Stimulated activated CD8-positive, alpha-beta memory T cell treated with anti-CD3 and anti-CD28 coated beads, Interleukin-7, amount 100 ng/mL, for 4 hours (primary cell): ENCODE measurements around the gene MRPL50.
"Not testable (repeated sequence)": the region's sequence is repeated elsewhere in the genome, so short reads cannot be mapped to it uniquely, and the experiment has no call there.

Source experiments
- DNase-seq, 2 donors: peaks; one replicate each; pipeline ENCODE4 v3.0.0-alpha.2; 2020; ENCODE audit warnings: low read depth in 2 of 2

MRPL50 gene

GRCh38 chr9:101417977-101418376, 19.6 kb upstream of the MRPL50 start:
- DNase-seq, result no peak

DNA sequence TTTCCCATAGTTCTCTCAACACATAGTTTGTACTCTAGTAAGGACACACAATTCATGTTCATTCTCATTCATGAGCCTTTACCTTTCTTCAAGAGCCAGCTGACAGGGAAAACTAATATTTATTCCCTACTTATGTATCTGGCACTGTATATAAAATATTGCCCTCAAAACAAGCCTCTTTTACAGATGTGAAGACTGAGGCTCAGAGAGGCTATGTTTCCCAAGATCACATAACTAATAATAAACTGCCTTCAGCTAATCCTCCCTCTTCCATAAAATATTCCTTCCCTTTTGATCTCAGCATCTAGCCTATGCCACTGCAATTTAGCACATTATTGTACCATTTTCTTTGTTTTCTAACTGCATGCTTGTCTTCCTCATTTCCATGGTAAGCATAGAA, 19.0 kb upstream of the MRPL50 start:
- no peak for DNase-seq

GRCh38 chr9:101415578-101415977, 17.2 kb upstream of the MRPL50 start:
- no peak for DNase-seq

DNA sequence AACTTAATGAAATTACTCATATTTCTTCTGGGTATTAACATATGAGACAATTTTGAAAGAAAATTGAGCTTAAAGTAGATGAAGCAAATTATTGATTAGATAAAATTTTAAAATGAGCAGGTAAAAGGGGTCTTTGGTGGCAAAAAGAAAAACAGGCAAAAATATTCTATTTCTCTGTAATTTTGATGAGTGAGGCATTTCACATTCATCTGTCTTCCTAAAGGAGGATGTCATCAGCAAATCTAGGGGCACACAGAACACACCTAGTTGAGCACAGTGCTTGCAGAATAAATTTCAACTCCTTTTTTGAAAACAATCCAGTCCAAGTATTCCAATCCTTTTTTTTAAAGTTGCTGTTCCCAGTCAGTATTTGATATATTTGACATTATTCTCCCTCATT, 16.4 kb upstream of the MRPL50 start:
- DNase-seq, result no peak

DNA sequence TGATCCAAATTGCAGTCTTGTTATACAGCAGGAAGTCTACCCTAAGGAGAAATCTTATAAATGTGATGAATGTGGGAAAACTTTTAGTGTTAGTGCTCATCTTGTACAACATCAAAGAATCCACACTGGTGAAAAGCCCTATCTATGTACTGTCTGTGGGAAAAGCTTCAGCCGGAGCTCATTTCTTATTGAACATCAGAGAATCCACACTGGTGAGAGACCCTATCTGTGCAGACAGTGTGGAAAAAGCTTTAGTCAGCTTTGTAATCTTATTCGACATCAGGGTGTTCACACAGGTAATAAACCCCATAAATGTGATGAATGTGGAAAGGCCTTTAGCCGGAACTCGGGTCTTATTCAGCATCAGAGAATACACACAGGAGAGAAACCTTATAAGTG, 10.7 kb upstream of the MRPL50 start:
- no peak for DNase-seq

- DNase-seq, result no peak
Observed at GRCh38 chr9:101408374-101409078, 10.1 kb upstream of the MRPL50 start.

GRCh38 chr9:101403516-101404285, 5.3 kb upstream of the MRPL50 start:
- DNase-seq, result no peak

DNA sequence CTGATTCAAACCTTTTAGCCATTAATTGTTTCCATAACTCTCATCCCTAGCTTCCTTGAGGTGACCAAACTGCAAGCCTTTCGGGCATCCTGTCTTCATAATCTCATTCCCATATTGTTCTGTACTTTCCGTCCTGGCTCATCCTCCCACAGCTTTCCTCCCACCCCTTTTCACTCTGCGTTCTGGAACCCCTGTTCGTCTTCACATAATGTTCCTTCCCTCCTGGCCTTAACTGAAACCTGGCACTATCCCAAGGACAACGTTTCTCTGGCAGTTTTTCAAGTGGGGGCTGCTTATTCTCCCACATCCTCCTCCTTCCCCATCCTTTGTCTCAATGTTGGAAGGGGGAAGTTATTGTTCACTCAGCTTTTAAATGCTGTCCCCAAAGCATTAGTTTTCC, 1.7 kb upstream of the MRPL50 start:
- DNase-seq, result no peak

- DNase-seq, result no peak
Observed at GRCh38 chr9:101399643-101399970, 1.2 kb upstream of the MRPL50 start.

DNA sequence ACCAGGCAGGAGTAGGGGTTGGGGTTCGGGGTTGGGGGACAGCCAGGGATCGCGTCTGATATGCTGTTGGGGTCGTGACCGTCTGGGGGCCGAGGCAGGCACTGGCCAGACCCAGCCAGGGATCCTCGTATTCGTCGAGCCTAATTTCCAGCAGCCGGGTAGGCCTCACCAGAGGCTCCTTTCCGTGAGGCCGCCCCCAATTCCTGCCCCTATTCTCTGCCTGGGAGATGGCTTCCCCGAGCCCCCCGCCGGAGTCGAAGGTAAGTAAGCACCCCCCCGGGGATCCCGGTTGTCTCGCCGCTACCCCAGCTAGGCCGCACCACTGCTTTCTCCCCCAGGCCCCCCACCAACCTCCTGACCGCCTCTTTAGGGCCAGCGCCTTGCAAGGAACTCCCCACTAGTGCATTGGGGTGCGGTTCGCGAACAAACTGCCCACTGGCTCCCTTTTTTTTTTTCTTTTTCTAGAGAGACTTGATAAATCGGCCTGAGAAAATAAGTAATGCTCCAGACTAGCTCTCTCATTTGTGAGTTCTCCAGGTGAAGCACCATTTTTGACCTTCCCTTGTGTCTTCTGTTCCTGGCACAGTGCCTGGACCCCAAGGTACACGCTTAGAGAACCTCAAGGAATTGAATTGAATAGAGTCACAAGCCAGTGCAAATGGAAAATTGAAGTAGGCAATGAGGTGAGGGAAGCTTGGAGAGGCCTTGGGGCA, 668 bp upstream of the MRPL50 start:
- no peak for DNase-seq

DNA sequence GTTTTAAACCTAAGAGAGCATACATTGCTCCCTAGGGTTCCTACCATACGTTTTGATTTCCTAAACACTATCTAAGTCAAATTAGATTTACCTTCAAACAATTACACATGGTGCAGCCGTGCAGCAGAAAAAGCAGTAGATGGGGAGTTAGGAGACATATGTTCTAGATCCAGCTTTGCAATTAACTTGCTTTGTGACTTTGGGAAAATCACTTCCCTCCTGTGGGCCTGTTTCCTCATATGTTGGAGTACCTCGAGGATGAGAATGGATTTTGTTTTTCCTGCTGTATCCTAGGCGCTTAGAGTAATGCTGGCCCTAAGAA, 711 bp downstream of the MRPL50 start:
- no peak for DNase-seq

GRCh38 chr9:101394687-101395086, 3.7 kb downstream of the MRPL50 start:
- DNase-seq, result no peak

DNA sequence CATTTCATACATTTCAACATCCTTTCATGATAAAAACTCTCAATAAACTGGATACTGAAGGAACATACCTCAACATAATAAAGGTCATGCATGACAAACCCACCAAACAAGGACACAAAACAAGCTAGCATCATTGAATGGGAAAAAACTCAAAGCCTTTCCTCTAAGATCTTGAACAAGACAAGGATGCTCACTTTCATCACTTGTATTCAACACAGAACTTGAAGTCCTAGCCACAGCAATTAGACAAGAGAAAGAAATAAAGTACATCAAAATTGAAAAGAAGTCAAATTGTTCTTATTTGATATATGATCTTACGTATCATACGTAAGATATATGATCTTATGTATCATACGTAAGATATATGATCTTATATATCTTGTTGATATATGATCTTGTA, 5.3 kb downstream of the MRPL50 start:
- DNase-seq, result no peak

DNA sequence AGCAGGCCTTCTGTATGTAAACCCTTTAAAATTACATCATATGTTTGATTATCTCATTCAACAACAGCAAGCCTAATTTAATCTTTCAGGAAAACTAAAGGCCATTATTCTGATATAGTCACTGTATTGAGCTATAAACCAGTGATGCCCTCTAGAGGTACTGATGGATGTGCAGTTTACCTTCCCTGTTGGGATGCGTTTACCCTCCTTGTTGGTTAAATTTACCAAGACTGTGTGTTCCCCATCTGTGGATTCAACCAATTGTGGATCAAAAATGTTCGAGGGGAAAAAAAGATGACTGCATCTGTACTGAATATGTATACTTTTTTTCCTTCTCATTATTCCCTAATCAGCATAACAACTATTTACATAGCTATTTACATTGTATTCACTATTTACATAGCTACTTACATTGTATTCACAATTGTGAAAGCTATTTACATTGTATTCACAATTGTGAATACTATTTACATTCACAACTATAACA, 9.9 kb downstream of the MRPL50 start:
- no peak for DNase-seq

GRCh38 chr9:101387871-101388506, 10.4 kb downstream of the MRPL50 start:
- no peak for DNase-seq

- DNase-seq, result not testable (repeated sequence)
Observed at GRCh38 chr9:101384873-101385536, 13.4 kb downstream of the MRPL50 start, which contains the start of gene BAAT. BAAT (minus strand) TSS chr9:101385006; CDS start chr9:101371404, 13,602 bp downstream.

- no peak for DNase-seq
Observed at GRCh38 chr9:101383361-101383760, 15.1 kb downstream of the MRPL50 start.

- no peak for DNase-seq
Observed at GRCh38 chr9:101381833-101382342, 16.5 kb downstream of the MRPL50 start.

- DNase-seq, result no peak
Observed at GRCh38 chr9:101381118-101381517, 17.3 kb downstream of the MRPL50 start.

DNA sequence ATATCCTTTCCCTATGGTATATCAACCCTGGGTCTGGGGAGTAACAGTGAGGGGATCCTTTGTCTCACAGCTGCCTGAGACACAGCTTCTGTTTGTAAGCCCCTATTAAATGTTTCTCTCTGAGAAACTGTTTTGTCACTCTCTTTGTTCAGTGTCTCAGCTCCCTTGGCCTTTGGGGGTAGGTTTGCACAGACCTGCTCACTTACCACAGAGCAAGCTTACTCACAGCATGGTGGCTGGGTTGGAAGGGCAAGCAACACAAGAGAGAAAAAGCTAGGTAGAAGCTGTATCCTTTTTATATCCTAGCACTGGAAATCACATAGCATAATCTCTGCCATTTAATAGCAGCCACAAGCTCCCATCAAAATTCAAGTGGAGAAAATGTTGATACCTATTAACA, 18.1 kb downstream of the MRPL50 start:
- no peak for DNase-seq

GRCh38 chr9:101376111-101376848, 22.1 kb downstream of the MRPL50 start:
- DNase-seq, result no peak
